GM19099 (cell line): ENCODE measurements around the gene FUT1.

ENCODE experiments used
- POLR2A ChIP-seq: IDR thresholded peaks from 3 replicates; pipeline ENCODE4 v1.6.1; 2011; ENCODE audit warnings: low read depth; ENCODE audit not compliant: insufficient read length; ENCODE audit errors: extremely low read depth

Gene FUT1

GRCh38 chr19:48772503-48772953 is 20.1 kb upstream of the FUT1 start:
- no peak for TF ChIP-seq POLR2A

- no peak for TF ChIP-seq POLR2A
Observed at GRCh38 chr19:48770734-48771472, 18.5 kb upstream of the FUT1 start.

GRCh38 chr19:48770266-48770665 is 17.8 kb upstream of the FUT1 start:
- TF ChIP-seq POLR2A = no peak

GRCh38 chr19:48768994-48769713 is 16.7 kb upstream of the FUT1 start:
- TF ChIP-seq POLR2A = no peak

GRCh38 chr19:48760504-48761205 is 8.2 kb upstream of the FUT1 start:
- no peak for TF ChIP-seq POLR2A

- no peak for TF ChIP-seq POLR2A
Observed at GRCh38 chr19:48757741-48758144, 5.3 kb upstream of the FUT1 start.

- no peak for TF ChIP-seq POLR2A
Observed at GRCh38 chr19:48757089-48757675, 4.7 kb upstream of the FUT1 start.

- TF ChIP-seq POLR2A = no peak
Observed at GRCh38 chr19:48756686-48757085, 4.2 kb upstream of the FUT1 start.

GRCh38 chr19:48756212-48756611 is 3.8 kb upstream of the FUT1 start:
- no peak for TF ChIP-seq POLR2A

- no peak for TF ChIP-seq POLR2A
Observed at GRCh38 chr19:48755787-48756186, 3.3 kb upstream of the FUT1 start.

- no peak for TF ChIP-seq POLR2A
Observed at GRCh38 chr19:48755084-48755641, 2.7 kb upstream of the FUT1 start, which contains the start of gene FGF21. TSS of gene FGF21 (plus strand) at chr19:48755524. CDS start at chr19:48756237, 713 bp downstream.

GRCh38 chr19:48751845-48752495 is 471 bp downstream of the FUT1 start:
- no peak for TF ChIP-seq POLR2A

- TF ChIP-seq POLR2A = no peak
Observed at GRCh38 chr19:48750771-48751504, 1.5 kb downstream of the FUT1 start.

- TF ChIP-seq POLR2A = no peak
Observed at GRCh38 chr19:48750351-48750750, 2.1 kb downstream of the FUT1 start.

- no peak for TF ChIP-seq POLR2A
Observed at GRCh38 chr19:48749571-48750198, 2.8 kb downstream of the FUT1 start.
